HepG2 (cell line): ENCODE data around the gene ENO4. TPM values are rescaled to one million over a fixed set of nuclear protein-coding genes. Genes with fewer than 3 reads are reported as not detected.

Experiments
- ATAC-seq: fragments of 200-7000 bp; cut with Tn5 transposase; 3 replicates; pipeline ENCODE4 v1.9.1; 2020; ENCODE audit warnings: mild to moderate bottlenecking, moderate library complexity
- BruUV-seq: library from RNA; stranded (reverse); fragments of 400-500 nt; replicated peaks from 2 replicates; lab custom pipeline; 2021; lab: Mats Ljungman, UMichigan
- CTCF ChIA-PET: fragments of 300-600 bp; formaldehyde crosslinking; extraction: SDS; loops from one replicate; lab custom pipeline; 2021; ENCODE audit warnings: low total read pairs, inconsistent platforms, low intra/inter-chr PET ratio; lab: Yijun Ruan, JAX
- POLR2A ChIA-PET: fragments of 350-600 bp; sonication (Branson Sonifier 250); formaldehyde crosslinking; loops from one replicate; lab custom pipeline; 2020; ENCODE audit warnings: antibody characterized with exemption, inconsistent platforms; lab: Yijun Ruan, JAX
- DNase-seq: peaks from one replicate; pipeline ENCODE4 v3.0.0-alpha.2; 2015; ENCODE audit warnings: low spot score
- FAIRE-seq: peaks from 3 replicates; lab custom pipeline; 2011; peaks lifted over from hg19 to GRCh38; lab: Jason Lieb, UNC
- H2AFZ ChIP-seq: one replicate; pipeline ENCODE4 v1.6.1; 2011; ENCODE audit warnings: low read length, inconsistent platforms
- H3K27ac ChIP-seq: fragments of 300-600 bp; 3 replicates; pipeline ENCODE4 v1.8.0; 2011; ENCODE audit warnings: mixed run types, mild to moderate bottlenecking, mixed read lengths, low read length, inconsistent platforms; ENCODE audit not compliant: insufficient read depth; ENCODE audit errors: extremely low read length
- H3K27me3 ChIP-seq, 2 experiments: fragments of 200-600 bp in 1 of 2; 2 replicates in 1 of 2; 3 replicates in 1 of 2; pipeline versions ENCODE4 v1.6.0 to v1.8.0; 2011; ENCODE audit warnings: low read length in 2 of 2, mild to moderate bottlenecking in 2 of 2, moderate library complexity in 2 of 2, inconsistent platforms in 1 of 2; ENCODE audit not compliant: insufficient read depth in 2 of 2, control insufficient read depth in 1 of 2
- H3K36me3 ChIP-seq, 2 experiments: fragments of 200-600 bp in 1 of 2; replicated peaks in 1 of 2; 2 replicates in 1 of 2; 3 replicates in 1 of 2; pipeline versions ENCODE4 v1.5.1 to v1.8.0; 2011; ENCODE audit warnings: low read length in 2 of 2, inconsistent platforms in 1 of 2; ENCODE audit not compliant: insufficient read depth in 2 of 2, control insufficient read depth in 1 of 2
- H3K4me1 ChIP-seq: 2 replicates; pipeline ENCODE4 v1.5.1; 2012; ENCODE audit warnings: low read length, inconsistent platforms; ENCODE audit not compliant: insufficient read depth
- H3K4me2 ChIP-seq: 2 replicates; pipeline ENCODE4 v1.6.0; 2011; ENCODE audit warnings: low read depth, low read length, inconsistent platforms
- H3K4me3 ChIP-seq, 3 experiments: fragments of 200-600 bp in 1 of 3; sonication (generic), shearing (Covaris generic) in 1 of 3; replicated peaks in 1 of 3; 2 replicates each; pipeline ENCODE4 v1.5.1; 2011 to 2016; ENCODE audit warnings: low read length in 3 of 3, inconsistent platforms in 2 of 3, low read depth in 2 of 3, mild to moderate bottlenecking in 2 of 3, control low read depth in 1 of 3, mixed read lengths in 1 of 3; ENCODE audit not compliant: insufficient read depth in 1 of 3
- H3K79me2 ChIP-seq: one replicate; pipeline ENCODE4 v1.6.1; 2011; ENCODE audit warnings: low read length, inconsistent platforms; ENCODE audit not compliant: insufficient read depth
- H3K9ac ChIP-seq: 2 replicates; pipeline ENCODE4 v1.6.0; 2011; ENCODE audit warnings: mild to moderate bottlenecking, low read depth, low read length, inconsistent platforms; ENCODE audit not compliant: insufficient read depth
- H3K9me3 ChIP-seq: 2 replicates; pipeline ENCODE4 v1.5.1; 2012; ENCODE audit warnings: mild to moderate bottlenecking, low read length
- H4K20me1 ChIP-seq: 2 replicates; pipeline ENCODE4 v1.6.0; 2011; ENCODE audit warnings: inconsistent platforms, mild to moderate bottlenecking, low read length, moderate library complexity; ENCODE audit not compliant: insufficient read depth
- AGO2 ChIP-seq: fragments of 200-400 bp; formaldehyde crosslinking; optimal IDR thresholded peaks from 2 replicates; pipeline ENCODE3; 2017; ENCODE audit warnings: mild to moderate bottlenecking, low read depth, low read length, moderate library complexity
- CSRNP1 ChIP-seq: sonication (generic); formaldehyde crosslinking; IDR thresholded peaks from 2 replicates; pipeline ENCODE4 v1.8.1; 2023; ENCODE audit warnings: mild to moderate bottlenecking, missing genetic modification reagents
- EP300 ChIP-seq, 3 experiments: sonication (generic) in 1 of 3; formaldehyde crosslinking in 1 of 3; IDR thresholded peaks; 2 replicates each; pipeline versions ENCODE4 v1.5.1 to v1.6.1; 2011 to 2020; ENCODE audit warnings: low read depth in 2 of 3, low read length in 2 of 3, borderline replicate concordance in 1 of 3, improper control_type of control experiment in 1 of 3, mild to moderate bottlenecking in 1 of 3, missing genetic modification reagents in 1 of 3, moderate library complexity in 1 of 3
- GMEB1 ChIP-seq: sonication (generic); formaldehyde crosslinking; IDR thresholded peaks from 2 replicates; pipeline ENCODE4 v1.5.1; 2020; ENCODE audit warnings: missing genetic modification reagents, mild to moderate bottlenecking, borderline replicate concordance
- HES4 ChIP-seq: sonication (generic); formaldehyde crosslinking; IDR thresholded peaks from 2 replicates; pipeline ENCODE4 v1.9.0; 2021; ENCODE audit warnings: mild to moderate bottlenecking, missing genetic modification reagents, borderline replicate concordance
- HNF4G ChIP-seq, 2 experiments: sonication (generic) in 1 of 2; formaldehyde crosslinking in 1 of 2; IDR thresholded peaks; 2 replicates each; pipeline versions ENCODE4 v1.4.0 to v1.6.1; 2011 to 2020; ENCODE audit warnings: borderline replicate concordance in 2 of 2, low read depth in 2 of 2, mild to moderate bottlenecking in 2 of 2, low read length in 1 of 2, missing genetic modification reagents in 1 of 2, moderate library complexity in 1 of 2
- IKZF4 ChIP-seq: sonication (generic); formaldehyde crosslinking; IDR thresholded peaks from 2 replicates; pipeline ENCODE4 v1.5.1; 2020; ENCODE audit warnings: borderline replicate concordance, mild to moderate bottlenecking, low read depth, missing genetic modification reagents; ENCODE audit errors: not compliant biosample characterization
- PRMT3 ChIP-seq: sonication (generic); formaldehyde crosslinking; IDR thresholded peaks from 2 replicates; pipeline ENCODE4 v1.8.1; 2022; ENCODE audit warnings: low read depth, mild to moderate bottlenecking, moderate library complexity, missing genetic modification reagents, borderline replicate concordance
- SIX1 ChIP-seq: sonication (generic); formaldehyde crosslinking; IDR thresholded peaks from 2 replicates; pipeline ENCODE4 v1.4.0; 2020; ENCODE audit warnings: missing genetic modification reagents, borderline replicate concordance
- SMAD1 ChIP-seq: sonication (generic); formaldehyde crosslinking; IDR thresholded peaks from 2 replicates; pipeline ENCODE4 v1.4.0; 2020; ENCODE audit warnings: missing genetic modification reagents, low read depth, mild to moderate bottlenecking, borderline replicate concordance
- ZBTB1 ChIP-seq: sonication (generic); formaldehyde crosslinking; IDR thresholded peaks from 2 replicates; pipeline ENCODE4 v1.4.0; 2020; ENCODE audit warnings: missing genetic modification reagents, borderline replicate concordance
- ZHX1 ChIP-seq: sonication (generic); formaldehyde crosslinking; IDR thresholded peaks from 2 replicates; pipeline ENCODE4 v1.8.1; 2022; ENCODE audit warnings: low read depth, mild to moderate bottlenecking, missing genetic modification reagents
- ZNF574 ChIP-seq: sonication (generic); formaldehyde crosslinking; IDR thresholded peaks from 2 replicates; pipeline ENCODE4 v1.4.0; 2020; ENCODE audit warnings: missing genetic modification reagents
- ZNF644 ChIP-seq: IDR thresholded peaks from 2 replicates; pipeline ENCODE4 v1.6.1; 2016; ENCODE audit warnings: low read depth
- WGBS: methylation state at CpG from one replicate; pipeline ENCODE4 v1.1.6; 2017; ENCODE audit warnings: low lambda C conversion rate; 5-methylcytosine and 5-hydroxymethylcytosine counted together
- in situ Hi-C: cut with HindIII; loops from 2 replicates; pipeline ENCODE4 v1.10.0; 2017; ENCODE audit warnings: low pct_unique_long_range_greater_than_20kb; ENCODE audit not compliant: extremely low pct_ligation_motif_present
- intact Hi-C: fragments of 100-400 bp; cut with micrococcal nuclease; formaldehyde crosslinking; loops from one replicate; pipeline ENCODE4 v1.10.0; 2022; ENCODE audit not compliant: unreplicated experiment
- polyA plus RNA-seq, 8 experiments: library from polyadenylated mRNA; depleted of rRNA in 3 of 8; stranded (reverse) in 7 of 8; unstranded in 1 of 8; fragments of >200 nt; fragmentation: Illumina TruSeq in 4 of 8; extraction: Trizol in 4 of 8; gene quantifications; 2 replicates each; pipeline versions ENCODE4 v1.2.1 to v1.2.3, GENCODE V29; 2011 to 2016; ENCODE audit warnings: low read depth in 4 of 8, missing spikeins in 1 of 8, mixed read lengths in 1 of 8; ENCODE audit not compliant: insufficient read depth in 1 of 8
- total RNA-seq, 5 experiments: library from RNA; depleted of rRNA; stranded (reverse); fragments of >200 nt; fragmentation: Illumina TruSeq; extraction: Trizol; gene quantifications; 2 replicates each; pipeline ENCODE4 v1.2.3, GENCODE V29; 2016; ENCODE audit warnings: low read depth in 1 of 5

The ENO4 gene
- total and polyA plus RNA-seq, 2 of the 13 experiments (the other 11 are each of a cell fraction or from before 2014, with no cell fraction given), result not detected

- H3K4me3 ChIP-seq, result no peak overlapping the region
- in situ Hi-C loops (no loop called here), intact Hi-C loops (no loop called here)
- no peak for TF ChIP-seq AGO2
- no peak for TF ChIP-seq HNF4G (IDR thresholded peaks at IDR 0.05; ENCODE audit: borderline replicate concordance, low read depth, low read length)
- TF ChIP-seq HNF4G (CRISPR knock-in tag; IDR thresholded peaks at IDR 0.05; ENCODE audit: borderline replicate concordance, low read depth), result no peak
- no peak for TF ChIP-seq ZBTB1 (CRISPR knock-in tag)
- no peak for TF ChIP-seq ZHX1 (CRISPR knock-in tag)
- TF ChIP-seq PRMT3, result no peak
- no peak for TF ChIP-seq IKZF4 (CRISPR knock-in tag)
- no peak for TF ChIP-seq HES4 (CRISPR knock-in tag)
- no peak for TF ChIP-seq GMEB1 (CRISPR knock-in tag)
- TF ChIP-seq ZNF574 (CRISPR knock-in tag), result no peak
- no peak for TF ChIP-seq ZNF644 (CRISPR knock-in tag)
- no peak for TF ChIP-seq CSRNP1 (CRISPR knock-in tag)
- no peak for TF ChIP-seq EP300 (IDR thresholded peaks at IDR 0.05; ENCODE audit: low read depth in 2 of 2, low read length in 2 of 2)
- TF ChIP-seq EP300 (CRISPR knock-in tag; IDR thresholded peaks at IDR 0.05; ENCODE audit: borderline replicate concordance), result no peak
- no peak for TF ChIP-seq SIX1
- no peak for TF ChIP-seq SMAD1 (CRISPR knock-in tag)
- H3K27me3 ChIP-seq, result no peaks in the 10 kb centered on the region
- no peak for FAIRE-seq
- CTCF ChIA-PET, result no interaction called here
- no peak overlapping the region for H3K4me2 ChIP-seq
- no peaks in the 10 kb centered on the region for H4K20me1 ChIP-seq
- no peak overlapping the region for H3K9ac ChIP-seq
- no peaks in the 10 kb centered on the region for H3K36me3 ChIP-seq
- H3K27ac ChIP-seq, result no peak overlapping the region
- no peak overlapping the region for H2AFZ ChIP-seq
- no peaks in the 10 kb centered on the region for H3K9me3 ChIP-seq
- POLR2A ChIA-PET, result no interaction called here
- BruUV-seq, result no TSS peak
- ATAC-seq, result no peak
- WGBS, result 3% methylated on average over 2 of the region's 2 CpGs
- no peak for DNase-seq
- H3K4me1 ChIP-seq, result no peaks in the 10 kb centered on the region
- no peaks in the 10 kb centered on the region for H3K79me2 ChIP-seq
These were observed 16.8 kb downstream of the ENO4 start for GRCh38 chr10:116866066-116866465.
